Cerebellar cortex (tissue), 1 donor: ENCODE measurements around the gene MAGEB16.

ENCODE experiments used
- DNase-seq: peaks from one replicate; pipeline ENCODE4 v3.0.0-alpha.2; 2015; ENCODE audit warnings: low spot score

MAGEB16 gene

DNA sequence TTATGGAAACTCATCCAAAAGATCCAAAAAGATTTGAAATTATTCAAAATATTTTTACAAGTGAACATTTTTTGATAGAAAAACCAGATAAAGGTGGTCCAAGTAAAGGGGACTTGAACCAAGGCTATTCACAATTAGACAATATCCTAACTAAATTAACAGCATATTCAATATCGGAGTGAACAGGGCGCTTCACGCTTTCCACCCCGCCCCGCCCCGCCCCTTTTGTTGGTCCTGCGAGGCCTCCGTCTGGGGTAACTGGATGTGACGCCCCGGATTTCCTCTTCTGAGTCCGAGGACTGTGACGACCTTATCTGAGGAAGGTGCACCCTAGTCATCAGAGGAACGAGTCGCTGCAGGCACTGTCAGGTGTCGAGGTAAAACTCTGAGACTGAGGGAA, at the start of gene MAGEB16:
Gene MAGEB16, plus strand, starts transcription at position 301 of the 400 bp plus-strand sequence. CDS start 3,855 bp downstream, outside the sequence.
- no peak for DNase-seq

DNA sequence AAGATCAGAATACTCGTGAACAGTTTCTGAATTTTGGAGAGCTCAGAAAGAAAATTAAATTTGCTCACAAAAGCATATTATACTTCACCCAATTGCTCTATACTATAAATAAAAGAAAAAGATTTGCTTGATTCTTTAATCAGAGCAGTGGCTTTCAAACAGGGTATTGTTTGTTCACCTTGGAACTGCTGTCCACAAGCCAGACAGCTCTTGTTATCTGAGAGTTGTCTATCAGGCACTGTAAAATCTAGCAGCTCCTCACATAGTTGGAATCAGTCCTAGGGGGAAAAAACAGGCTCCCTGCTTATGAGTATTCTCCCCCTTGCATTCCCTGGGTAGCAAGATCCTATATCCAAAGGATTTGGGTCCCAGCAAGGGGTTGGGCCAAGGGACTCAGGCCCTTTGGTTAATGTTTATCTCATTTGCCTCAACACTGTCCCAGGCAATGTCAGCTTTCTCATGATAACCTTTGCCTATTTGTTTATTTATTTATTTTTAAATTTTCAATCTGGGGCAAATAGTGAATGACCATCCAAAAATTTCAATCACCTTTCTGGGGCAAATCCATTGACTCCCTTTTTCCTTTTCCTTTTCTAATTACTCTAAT, 24.1 kb upstream of the MAGEB16 start:
- DNase-seq, result no peak

DNA sequence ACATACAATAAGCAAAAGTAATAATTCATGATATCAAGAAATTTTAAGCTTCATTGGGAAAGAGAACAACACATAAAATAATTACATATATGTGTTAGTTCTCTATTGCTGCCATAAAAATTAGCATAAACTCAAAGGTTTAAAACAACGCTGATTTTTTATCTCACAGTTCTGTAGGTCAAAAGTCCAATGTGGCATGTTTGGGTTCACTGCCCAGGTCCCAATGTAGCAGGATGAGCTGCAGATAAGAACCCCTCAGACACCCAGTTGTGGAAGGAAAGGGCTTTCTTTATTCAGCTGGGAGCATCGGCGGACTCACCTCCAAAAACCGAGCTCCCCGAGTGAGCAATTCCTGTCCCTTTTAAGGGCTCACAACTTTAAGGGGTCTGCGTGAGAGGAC, 13.1 kb upstream of the MAGEB16 start:
- DNase-seq, result no peak

- DNase-seq, result no peak
Observed at GRCh38 chrX:35786271-35786670, 11.9 kb upstream of the MAGEB16 start.

DNA sequence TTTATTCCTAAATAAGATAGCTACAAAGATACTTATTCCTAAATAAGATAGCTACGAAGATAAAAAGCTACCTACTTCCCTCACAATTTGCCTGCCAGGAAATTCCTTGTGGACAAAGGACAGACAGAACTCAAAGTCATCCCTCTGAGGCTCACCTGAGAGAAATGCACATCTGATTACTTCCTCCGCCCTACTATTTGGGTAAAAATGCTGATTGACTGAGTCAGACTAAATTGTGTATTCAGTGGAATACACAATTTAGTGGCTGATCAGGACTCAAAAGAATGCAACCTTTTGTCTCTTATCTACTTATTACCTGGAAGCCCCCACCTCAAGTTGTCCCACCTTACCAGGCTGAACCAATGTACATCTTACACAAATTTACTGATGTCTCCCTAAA, 10.3 kb upstream of the MAGEB16 start:
- DNase-seq, result no peak

DNA sequence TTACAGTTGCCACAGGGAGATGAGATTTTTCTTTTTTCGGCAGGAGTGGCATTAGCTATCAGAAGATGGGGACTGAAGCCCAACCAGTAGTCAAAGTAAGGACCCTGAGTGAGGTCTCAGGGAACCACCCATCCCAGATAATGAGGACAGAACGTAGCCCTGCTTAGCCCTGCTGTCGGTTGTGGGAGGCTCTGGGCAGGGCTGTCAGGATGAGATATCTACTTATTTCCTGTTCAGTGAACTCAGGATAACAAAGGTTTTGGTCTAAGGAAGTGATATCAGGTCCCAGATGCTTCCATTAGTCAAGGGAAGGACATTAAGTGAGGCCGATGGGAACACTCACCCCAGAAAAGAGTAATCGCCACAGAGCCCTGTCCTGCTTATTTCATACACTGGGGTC, 2.3 kb downstream of the MAGEB16 start:
- no peak for DNase-seq

GRCh38 chrX:35809781-35810180, 11.6 kb downstream of the MAGEB16 start:
- DNase-seq, result no peak

DNA sequence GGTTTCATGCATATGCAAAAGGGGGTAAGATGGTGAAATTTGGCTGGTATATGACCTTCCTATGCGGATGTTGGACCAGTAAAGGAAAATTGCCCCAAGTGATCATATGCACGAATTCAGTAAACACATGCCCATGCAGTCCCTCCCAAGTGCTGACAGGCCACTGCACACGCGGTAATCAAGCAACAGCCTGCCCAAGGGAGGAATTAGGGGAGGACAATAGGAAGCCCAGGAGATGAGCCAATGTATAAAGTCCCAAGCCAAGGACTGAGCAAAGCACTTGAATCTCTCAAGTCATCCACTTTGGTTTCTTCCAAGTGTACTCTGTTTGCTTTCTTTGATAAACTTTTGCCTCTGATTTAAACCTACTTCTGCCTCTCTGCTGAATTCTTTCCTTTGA, 21.1 kb downstream of the MAGEB16 start:
- DNase-seq, result no peak

DNA sequence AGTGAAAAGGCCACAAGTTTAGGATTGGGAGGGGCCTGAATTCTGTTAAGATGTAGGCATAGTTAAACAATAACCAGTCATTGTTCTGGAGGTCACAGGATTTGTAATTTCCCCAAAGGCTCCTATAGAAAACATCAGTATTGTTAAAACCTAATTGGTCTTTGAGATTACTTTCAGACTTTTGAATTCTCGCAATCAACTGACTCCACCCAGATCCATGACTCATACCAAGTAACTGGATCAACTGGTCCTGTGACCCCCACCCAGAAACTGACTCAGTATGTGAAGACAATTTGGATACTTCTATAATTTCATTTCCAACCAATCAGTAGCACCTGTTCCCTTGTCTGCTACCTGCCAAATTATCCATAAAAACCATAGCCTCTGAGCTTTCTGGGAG, 28.4 kb downstream of the MAGEB16 start:
- DNase-seq, result no peak

- DNase-seq, result no peak
Observed at GRCh38 chrX:35829501-35829900, 31.4 kb downstream of the MAGEB16 start.

- DNase-seq, result no peak
Observed at GRCh38 chrX:35841872-35842271, 43.7 kb downstream of the MAGEB16 start.

DNA sequence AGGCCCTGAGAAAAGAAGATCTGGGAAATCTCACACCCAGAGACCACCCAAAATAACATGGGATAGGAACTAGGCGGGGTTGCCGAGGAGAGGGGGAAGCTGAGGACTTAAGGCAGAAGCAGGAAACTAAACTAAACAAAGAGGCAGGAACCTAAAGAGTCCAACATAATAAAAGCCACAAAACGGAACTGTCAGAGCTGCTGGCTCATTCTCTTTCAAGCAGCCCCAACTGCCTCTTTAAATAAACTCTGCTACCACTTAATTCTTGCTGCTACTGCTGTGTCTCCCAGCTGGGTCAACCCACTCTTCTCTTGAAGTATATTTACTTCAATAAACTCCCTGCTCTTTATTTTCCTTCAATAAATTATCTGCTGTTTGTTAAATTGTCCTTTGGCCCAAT, 44.5 kb downstream of the MAGEB16 start:
- no peak for DNase-seq

- DNase-seq, result no peak
Observed at GRCh38 chrX:35847736-35848135, 49.6 kb downstream of the MAGEB16 start.
